Adrenal gland (tissue), 5 donors: ENCODE data around the gene ZFP92.
A peak's percentile ranks its signal among the peaks of the same experiment; 100 is the strongest.

Source experiments
- CTCF ChIP-seq, 6 experiments: fragments of 450-650 bp in 4 of 6; fragments of 200-600 bp in 2 of 6; sonication (generic) in 1 of 6; IDR thresholded peaks; 1 replicate in 5 of 6; 2 replicates in 1 of 6; pipeline versions ENCODE4 v1.5.1 to v1.8.0; 2016 to 2021; ENCODE audit warnings: antibody characterized with exemption in 6 of 6, mild to moderate bottlenecking in 2 of 6, moderate library complexity in 1 of 6
- POLR2A ChIP-seq, 2 donors: fragments of 450-650 bp; IDR thresholded peaks; one replicate each; pipeline ENCODE4 v1.6.1; 2017; ENCODE audit warnings: antibody characterized with exemption in 2 of 2, mild to moderate bottlenecking in 2 of 2, moderate library complexity in 1 of 2
- donor health status: DM: no; HTN: no; CAD: no.

GRCh38 chrX:153438532-153438931 lies 27.3 kb downstream of the ZFP92 start:
- peak in 3 of 6 experiments; percentile 19 to 34 (median 32) for TF ChIP-seq CTCF (IDR thresholded peaks at IDR 0.05)
- TF ChIP-seq POLR2A (IDR thresholded peaks at IDR 0.05) = no peak
